WI38 (cell line): ENCODE data around the gene LILRB5.
"Not testable (repeated sequence)": the region's sequence is repeated elsewhere in the genome, so short reads cannot be mapped to it uniquely, and the experiment has no call there.

Experiments
- H3K4me3 ChIP-seq: 2 replicates; pipeline ENCODE4 v1.5.1; 2011; ENCODE audit warnings: low read depth, mild to moderate bottlenecking, control low read depth, low read length
- CTCF ChIP-seq: IDR thresholded peaks from 2 replicates; pipeline ENCODE4 v1.5.1; 2012; ENCODE audit warnings: low read depth, mild to moderate bottlenecking, control low read depth, low read length

The LILRB5 gene

GRCh38 chr19:54253331-54254194 lies 3.5 kb downstream of the LILRB5 start:
- TF ChIP-seq CTCF, result no peak
- no peak overlapping the region for H3K4me3 ChIP-seq

- H3K4me3 ChIP-seq, result no peak overlapping the region
- no peak for TF ChIP-seq CTCF
Measured at GRCh38 chr19:54252845-54253244, 4.2 kb downstream of the LILRB5 start.

DNA sequence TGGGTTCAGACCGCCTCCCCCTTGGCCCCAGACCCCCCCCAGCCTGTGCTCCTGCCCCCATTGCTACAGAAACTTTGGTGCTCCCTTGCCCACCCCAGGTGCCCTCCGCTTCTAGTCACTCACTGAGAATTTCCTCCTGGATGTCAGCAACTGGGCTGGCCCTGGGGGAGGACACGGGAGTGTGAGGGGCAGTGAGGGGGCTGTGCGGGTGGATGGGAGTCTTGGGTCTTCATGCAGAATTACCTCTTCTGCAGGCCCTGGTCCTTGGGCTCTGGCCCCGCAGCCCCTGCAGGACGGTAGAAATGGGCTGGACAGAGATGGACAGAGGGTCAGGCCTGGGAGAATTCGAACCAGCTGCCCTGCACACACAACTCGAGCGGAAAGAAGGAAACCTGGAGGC lies 4.8 kb downstream of the LILRB5 start:
- H3K4me3 ChIP-seq, result no peak overlapping the region

GRCh38 chr19:54248016-54248601 lies 9.0 kb downstream of the LILRB5 start:
- TF ChIP-seq CTCF, result no peak
- H3K4me3 ChIP-seq, result no peak overlapping the region

More for the DNA sequence above, 4.8 kb downstream of the LILRB5 start:
- TF ChIP-seq CTCF, result no peak

- no peak overlapping the region for H3K4me3 ChIP-seq
- TF ChIP-seq CTCF, result no peak
Measured at GRCh38 chr19:54247106-54247930, 9.8 kb downstream of the LILRB5 start.

DNA sequence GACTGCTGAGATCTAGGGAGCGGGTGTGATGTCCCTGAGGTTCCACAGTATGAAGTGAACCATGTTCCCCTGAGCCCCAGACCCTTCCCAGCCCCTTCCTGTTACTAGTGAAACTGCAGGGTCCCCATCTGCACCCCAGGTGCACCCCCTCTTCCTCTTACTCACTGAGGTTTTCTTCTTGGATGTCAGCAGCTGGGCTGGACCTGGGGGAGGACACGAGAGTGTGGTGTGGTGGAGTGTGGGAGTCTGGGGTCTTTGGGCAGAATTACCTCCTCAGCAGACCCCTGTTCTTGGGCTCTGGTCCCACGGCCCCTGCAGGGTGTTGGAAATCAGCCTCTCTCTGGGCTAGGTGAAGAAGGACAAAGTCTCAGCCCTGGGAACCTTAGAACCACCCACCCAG lies 11.1 kb downstream of the LILRB5 start:
- TF ChIP-seq CTCF, result no peak
- no peak overlapping the region for H3K4me3 ChIP-seq

DNA sequence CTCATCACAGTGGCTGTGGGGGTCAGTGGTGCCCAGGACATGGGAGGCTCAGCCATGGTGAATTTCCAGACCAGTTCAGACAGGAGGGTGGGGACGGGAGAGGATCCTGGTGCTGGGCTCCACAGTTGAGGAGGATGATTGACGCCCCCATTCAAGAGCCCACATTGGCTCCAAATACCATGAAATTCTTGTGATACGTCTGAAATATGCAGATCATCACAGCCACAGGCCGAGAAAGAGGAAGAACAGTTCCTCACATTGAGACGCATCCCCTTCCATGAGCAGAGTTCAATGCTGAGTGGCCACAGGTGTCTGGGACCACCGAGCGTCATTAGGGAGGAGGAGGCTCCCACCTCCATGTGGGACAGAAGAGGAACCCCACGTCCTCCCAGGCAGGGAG lies 13.3 kb downstream of the LILRB5 start:
- not testable (repeated sequence) for H3K4me3 ChIP-seq

DNA sequence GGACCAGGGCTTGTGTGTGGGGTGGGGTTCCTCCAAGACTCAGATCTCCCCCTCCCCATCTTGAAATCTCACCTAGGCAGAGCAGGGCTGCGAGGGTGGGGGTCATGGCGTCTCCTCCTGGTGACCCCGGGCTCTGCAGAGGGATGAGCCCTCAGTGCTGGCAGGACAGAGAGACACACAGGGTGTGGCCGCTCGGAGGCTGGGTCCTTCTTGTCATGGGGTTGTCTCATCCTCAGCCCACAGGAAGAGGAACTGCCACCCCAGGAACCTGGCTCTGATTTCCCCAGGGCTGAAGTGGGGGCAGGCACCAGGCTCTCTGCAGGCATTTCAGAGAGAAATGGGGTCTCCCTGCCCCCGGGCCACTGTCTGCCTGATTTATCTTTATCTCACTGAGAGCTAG lies 14.4 kb downstream of the LILRB5 start, which contains the start of gene LILRA6:
LILRA6 (minus strand) TSS at position 145 of the 400 bp plus-strand sequence.
- not testable (repeated sequence) for H3K4me3 ChIP-seq

DNA sequence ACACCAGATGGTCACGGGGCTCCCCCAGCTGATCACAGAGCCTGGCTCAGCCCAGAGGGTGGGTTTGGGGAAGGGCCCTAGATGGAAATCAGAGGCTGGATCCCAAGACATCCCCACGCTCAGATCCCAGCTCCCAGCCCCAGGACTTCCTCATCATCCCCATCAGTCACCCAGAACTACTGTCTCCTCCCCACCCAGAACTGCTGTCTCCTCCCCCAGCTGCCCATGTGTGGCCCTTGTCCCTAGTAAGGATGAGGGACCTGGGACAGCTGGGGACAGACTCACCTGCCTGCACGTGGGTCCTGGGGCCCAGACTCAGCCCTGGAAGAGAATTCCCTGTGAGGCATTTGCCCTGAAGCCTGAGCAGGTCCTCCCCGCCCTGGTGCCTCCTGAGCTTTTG lies 14.8 kb downstream of the LILRB5 start:
- not testable (repeated sequence) for H3K4me3 ChIP-seq

DNA sequence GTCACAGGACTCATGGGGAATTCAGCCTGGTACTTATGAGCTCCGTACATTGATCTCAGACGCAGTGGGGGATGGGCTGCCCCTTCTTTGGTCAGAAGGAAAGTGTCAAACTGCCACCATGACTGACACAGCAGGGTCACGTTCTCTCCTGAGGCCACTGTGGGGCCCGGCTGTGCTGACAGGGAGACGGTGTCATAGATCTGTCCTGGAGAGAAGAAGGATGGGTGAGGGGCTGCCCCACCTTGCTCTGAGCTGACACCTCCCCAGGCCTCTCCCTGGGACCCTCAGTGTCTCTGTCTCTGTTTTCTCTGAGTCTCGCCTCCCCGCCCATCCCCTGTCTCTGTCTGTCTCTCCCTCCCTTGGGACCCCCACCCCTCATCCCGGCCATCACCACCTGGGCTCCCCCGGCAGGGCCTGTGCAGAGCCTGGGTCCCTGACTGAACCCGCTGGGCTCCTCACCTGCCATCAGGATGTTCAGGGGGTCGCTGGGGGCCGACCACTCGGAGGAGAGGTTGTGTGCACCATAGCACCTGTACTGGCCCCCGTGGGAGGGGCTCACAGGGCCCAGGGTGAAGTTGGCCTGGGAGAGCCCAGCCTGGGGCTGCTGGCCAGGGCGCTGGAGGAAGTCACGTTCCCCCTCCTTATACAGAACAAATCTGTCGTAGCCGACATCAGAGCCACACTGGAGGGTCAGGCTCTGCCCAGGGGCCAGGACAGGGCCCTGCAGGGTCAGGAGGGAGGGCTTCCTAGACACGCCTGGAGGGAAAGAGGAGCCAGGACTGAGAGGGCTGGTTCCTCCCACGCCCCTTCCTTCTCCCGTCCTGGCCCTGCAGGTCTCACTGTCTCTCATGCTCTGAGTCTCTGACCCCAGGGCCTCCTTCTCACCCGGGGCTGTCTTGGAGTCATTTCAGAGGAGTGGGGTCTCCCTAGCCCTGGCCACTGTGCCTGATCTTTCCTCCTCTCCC lies 16.4 kb downstream of the LILRB5 start:
- not testable (repeated sequence) for H3K4me3 ChIP-seq
